Fibroblast of the aortic adventitia (primary cell): ENCODE measurements around the gene DDX19B. TPM values are rescaled to one million over a fixed set of nuclear protein-coding genes. Genes with fewer than 3 reads are reported as not detected.
"Not testable (repeated sequence)": the region's sequence is repeated elsewhere in the genome, so short reads cannot be mapped to it uniquely, and the experiment has no call there.

ENCODE experiments used
- DNase-seq: peaks from one replicate; pipeline ENCODE4 v3.0.0-alpha.2; 2010; ENCODE audit warnings: low read depth
- H3K4me3 ChIP-seq: 2 replicates; pipeline ENCODE4 v1.5.1; 2011; ENCODE audit warnings: low read depth, mild to moderate bottlenecking, control low read depth, low read length, moderate library complexity
- CTCF ChIP-seq: IDR thresholded peaks from 2 replicates; pipeline ENCODE4 v1.5.1; 2011; ENCODE audit warnings: mild to moderate bottlenecking, low read length, control low read depth, inconsistent platforms; ENCODE audit not compliant: insufficient read depth
- total RNA-seq: library from RNA; depleted of rRNA; stranded (reverse); fragments of >200 nt; gene quantifications from 2 replicates; pipeline ENCODE4 v1.2.3, GENCODE V29; 2012; ENCODE audit warnings: low replicate concordance

Gene DDX19B
- total RNA-seq, 1 donor: 30.5 TPM

- TF ChIP-seq CTCF: peak; percentile 63
- peak; percentile 50 for DNase-seq
- no peak overlapping the region for H3K4me3 ChIP-seq
Observed at GRCh38 chr16:70267516-70267915, 31.5 kb upstream of the DDX19B start.

- not testable (repeated sequence) for DNase-seq
Observed at GRCh38 chr16:70267922-70268321, 31.1 kb upstream of the DDX19B start.

GRCh38 chr16:70269471-70269870 is 29.5 kb upstream of the DDX19B start:
- TF ChIP-seq CTCF: no peak
- H3K4me3 ChIP-seq: no peak overlapping the region
- no peak for DNase-seq

More at GRCh38 chr16:70267922-70268321, 31.1 kb upstream of the DDX19B start:
- H3K4me3 ChIP-seq: not testable (repeated sequence)

- no peak overlapping the region for H3K4me3 ChIP-seq
- TF ChIP-seq CTCF: no peak
- no peak for DNase-seq
Observed at GRCh38 chr16:70270176-70270575, 28.8 kb upstream of the DDX19B start.

- no peak for DNase-seq
- no peak overlapping the region for H3K4me3 ChIP-seq
- TF ChIP-seq CTCF: no peak
Observed at GRCh38 chr16:70271696-70272095, 27.3 kb upstream of the DDX19B start.

- H3K4me3 ChIP-seq: no peak overlapping the region
- peak; percentile 63 for DNase-seq
- TF ChIP-seq CTCF: no peak
Observed at GRCh38 chr16:70276392-70276791, 22.6 kb upstream of the DDX19B start.

GRCh38 chr16:70287304-70287971 is 11.5 kb upstream of the DDX19B start:
- H3K4me3 ChIP-seq: peak overlapping the region; percentile 87
- DNase-seq: not testable (repeated sequence)
